ENCODE data around the gene POTEJ. TPM values are rescaled to one million over a fixed set of nuclear protein-coding genes. Genes with fewer than 3 reads are reported as not detected.
"Not testable (repeated sequence)": the region's sequence is repeated elsewhere in the genome, so short reads cannot be mapped to it uniquely, and the experiment has no call there.

Gene POTEJ
- total RNA-seq (not detected), polyA plus RNA-seq (not detected)

DNA sequence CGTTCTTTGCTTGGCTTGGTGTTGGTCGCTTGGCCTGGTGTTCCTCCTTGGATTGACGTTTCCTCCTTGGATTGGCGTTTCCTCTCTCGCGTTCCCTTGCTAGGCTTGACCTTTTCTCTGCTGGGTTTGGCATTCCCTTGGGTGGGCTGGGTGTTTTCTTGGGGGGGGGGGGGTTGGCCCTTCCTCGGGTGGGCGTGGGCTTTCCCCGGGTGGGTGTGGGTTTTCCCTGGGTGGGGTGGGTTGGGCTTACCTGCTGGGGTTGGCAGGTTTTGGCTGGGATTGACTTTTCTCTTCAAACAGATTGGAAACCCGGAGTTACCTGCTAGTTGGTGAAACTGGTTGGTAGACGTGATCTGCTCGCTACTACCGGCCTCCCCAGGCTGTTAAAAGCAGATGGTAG is at the start of gene POTEJ:
Gene POTEJ (plus strand): TSS at position 301 of the 400 bp plus-strand sequence. CDS start 93 bp downstream, at position 394.
- WGBS = 86% methylated on average over 3 of the region's 13 CpGs
- not testable (repeated sequence) for H3K9me3 ChIP-seq (ENCODE audit: control insufficient read depth in 4 of 4, low read length in 3 of 4); H3K27me3 ChIP-seq (ENCODE audit: control insufficient read depth in 4 of 4, insufficient read depth in 4 of 4, low read length in 3 of 4)

DNA sequence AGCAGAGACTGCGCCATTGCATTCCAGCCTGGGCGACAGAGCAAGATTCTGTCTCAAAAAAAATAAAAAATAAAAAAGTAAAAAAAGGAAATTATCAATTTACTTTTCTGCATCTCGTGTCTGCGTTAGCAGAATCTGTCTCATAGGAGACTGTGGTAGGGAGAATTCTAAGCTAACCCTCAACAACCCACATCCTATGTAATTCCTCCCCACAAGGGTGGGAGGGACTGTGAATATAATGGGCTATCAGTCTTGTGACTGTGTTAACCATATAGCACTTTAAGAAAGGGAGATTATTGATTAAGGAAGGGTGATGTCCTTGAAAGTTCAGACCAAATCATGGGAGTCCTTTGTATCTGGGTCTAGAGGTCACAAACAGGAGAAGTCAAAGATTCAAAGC is 45.1 kb upstream of the POTEJ start:
- H3K9me3 ChIP-seq (ENCODE audit: control insufficient read depth in 4 of 4, low read length in 3 of 4); H3K27ac ChIP-seq (ENCODE audit: low read depth in 1 of 2, low read length in 2 of 2); H3K4me3 ChIP-seq (ENCODE audit: low read depth in 1 of 3, low read length in 3 of 3); DNase-seq (ENCODE audit: low spot score); H3K4me1 ChIP-seq (ENCODE audit: control insufficient read depth in 4 of 4, insufficient read depth in 4 of 4, low read length in 3 of 4); H3K27me3 ChIP-seq (ENCODE audit: control insufficient read depth in 4 of 4, insufficient read depth in 4 of 4, low read length in 3 of 4); H3K9ac ChIP-seq (ENCODE audit: low read depth in 1 of 2, low read length in 2 of 2); H3K36me3 ChIP-seq (ENCODE audit: control insufficient read depth in 4 of 4, insufficient read depth in 3 of 4, low read depth in 1 of 4, low read length in 3 of 4): not testable (repeated sequence)
- WGBS = no CpG with 5 or more reads among the region's 4 CpGs

More for the DNA sequence above, at the start of gene POTEJ:
- not testable (repeated sequence) for H3K4me3 ChIP-seq (ENCODE audit: low read depth in 1 of 3, low read length in 3 of 3); H3K36me3 ChIP-seq (ENCODE audit: control insufficient read depth in 4 of 4, insufficient read depth in 3 of 4, low read depth in 1 of 4, low read length in 3 of 4); H3K9ac ChIP-seq (ENCODE audit: low read depth in 1 of 2, low read length in 2 of 2); H3K27ac ChIP-seq (ENCODE audit: low read depth in 1 of 2, low read length in 2 of 2); H3K4me1 ChIP-seq (ENCODE audit: control insufficient read depth in 4 of 4, insufficient read depth in 4 of 4, low read length in 3 of 4); DNase-seq (ENCODE audit: low spot score)

DNA sequence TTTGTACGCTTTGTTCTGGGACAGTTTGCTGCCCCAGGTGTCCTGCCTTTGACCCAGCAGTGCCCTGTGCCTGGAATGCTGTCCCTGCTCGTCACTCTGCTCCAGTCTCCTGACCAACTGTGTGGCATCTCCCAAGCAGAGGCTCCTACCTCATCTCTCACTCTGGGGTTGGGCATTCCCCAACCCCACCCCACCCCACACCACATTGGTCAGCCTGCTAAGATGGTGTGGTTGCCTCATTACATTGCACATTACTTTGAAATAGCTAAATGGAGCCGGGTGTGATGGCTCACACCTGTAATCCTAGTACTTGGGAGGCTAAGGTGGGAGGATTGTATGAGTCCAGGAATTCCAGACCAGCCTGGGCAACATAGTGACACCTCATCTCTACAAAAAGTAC is 39.3 kb upstream of the POTEJ start:
- not testable (repeated sequence) for H3K36me3 ChIP-seq (ENCODE audit: control insufficient read depth in 4 of 4, insufficient read depth in 3 of 4, low read depth in 1 of 4, low read length in 3 of 4); H3K4me1 ChIP-seq (ENCODE audit: control insufficient read depth in 4 of 4, insufficient read depth in 4 of 4, low read length in 3 of 4); H3K27ac ChIP-seq (ENCODE audit: low read depth in 1 of 2, low read length in 2 of 2); H3K4me3 ChIP-seq (ENCODE audit: low read depth in 1 of 3, low read length in 3 of 3); H3K9me3 ChIP-seq (ENCODE audit: control insufficient read depth in 4 of 4, low read length in 3 of 4); H3K9ac ChIP-seq (ENCODE audit: low read depth in 1 of 2, low read length in 2 of 2); DNase-seq (ENCODE audit: low spot score); H3K27me3 ChIP-seq (ENCODE audit: control insufficient read depth in 4 of 4, insufficient read depth in 4 of 4, low read length in 3 of 4)
- no CpG with 5 or more reads among the region's 3 CpGs for WGBS

DNA sequence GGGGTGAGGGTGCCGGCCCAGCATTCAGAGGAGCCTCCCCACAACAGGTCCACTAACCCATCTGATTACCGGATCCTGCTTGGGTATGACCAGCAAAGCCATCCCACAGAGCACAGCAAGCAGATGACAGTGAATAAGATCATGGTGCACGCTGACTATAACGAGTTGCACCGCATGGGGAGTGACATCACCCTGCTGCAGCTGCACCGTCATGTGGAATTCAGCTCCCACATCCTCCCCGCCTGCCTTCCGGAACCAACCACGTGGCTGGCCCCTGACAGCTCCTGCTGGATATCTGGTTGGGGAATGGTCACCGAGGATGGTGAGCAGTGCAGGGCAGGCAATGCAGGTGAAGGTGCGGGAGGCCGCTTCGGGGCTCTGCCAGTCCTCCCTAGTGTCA is 37.0 kb upstream of the POTEJ start:
- H3K27ac ChIP-seq (ENCODE audit: low read depth in 1 of 2, low read length in 2 of 2); H3K9me3 ChIP-seq (ENCODE audit: control insufficient read depth in 4 of 4, low read length in 3 of 4); H3K27me3 ChIP-seq (ENCODE audit: control insufficient read depth in 4 of 4, insufficient read depth in 4 of 4, low read length in 3 of 4); H3K4me3 ChIP-seq (ENCODE audit: low read depth in 1 of 3, low read length in 3 of 3); DNase-seq (ENCODE audit: low spot score); H3K36me3 ChIP-seq (ENCODE audit: control insufficient read depth in 4 of 4, insufficient read depth in 3 of 4, low read depth in 1 of 4, low read length in 3 of 4); H3K9ac ChIP-seq (ENCODE audit: low read depth in 1 of 2, low read length in 2 of 2); H3K4me1 ChIP-seq (ENCODE audit: control insufficient read depth in 4 of 4, insufficient read depth in 4 of 4, low read length in 3 of 4): not testable (repeated sequence)
- 91% methylated on average over 7 of the region's 13 CpGs for WGBS

GRCh38 chr2:130576209-130576784 is 34.9 kb upstream of the POTEJ start:
- not testable (repeated sequence) for DNase-seq (ENCODE audit: low spot score); H3K9me3 ChIP-seq (ENCODE audit: control insufficient read depth in 4 of 4, low read length in 3 of 4); H3K27ac ChIP-seq (ENCODE audit: low read depth in 1 of 2, low read length in 2 of 2); H3K36me3 ChIP-seq (ENCODE audit: control insufficient read depth in 4 of 4, insufficient read depth in 3 of 4, low read depth in 1 of 4, low read length in 3 of 4); H3K4me1 ChIP-seq (ENCODE audit: control insufficient read depth in 4 of 4, insufficient read depth in 4 of 4, low read length in 3 of 4); H3K27me3 ChIP-seq (ENCODE audit: control insufficient read depth in 4 of 4, insufficient read depth in 4 of 4, low read length in 3 of 4); H3K9ac ChIP-seq (ENCODE audit: low read depth in 1 of 2, low read length in 2 of 2); H3K4me3 ChIP-seq (ENCODE audit: low read depth in 1 of 3, low read length in 3 of 3)
- WGBS = no CpG with 5 or more reads among the region's 8 CpGs

GRCh38 chr2:130577559-130577958 is 33.7 kb upstream of the POTEJ start:
- H3K36me3 ChIP-seq (ENCODE audit: control insufficient read depth in 4 of 4, insufficient read depth in 3 of 4, low read depth in 1 of 4, low read length in 3 of 4); H3K27ac ChIP-seq (ENCODE audit: low read depth in 1 of 2, low read length in 2 of 2); DNase-seq (ENCODE audit: low spot score); H3K9me3 ChIP-seq (ENCODE audit: control insufficient read depth in 4 of 4, low read length in 3 of 4); H3K9ac ChIP-seq (ENCODE audit: low read depth in 1 of 2, low read length in 2 of 2); H3K4me3 ChIP-seq (ENCODE audit: low read depth in 1 of 3, low read length in 3 of 3); H3K27me3 ChIP-seq (ENCODE audit: control insufficient read depth in 4 of 4, insufficient read depth in 4 of 4, low read length in 3 of 4); H3K4me1 ChIP-seq (ENCODE audit: control insufficient read depth in 4 of 4, insufficient read depth in 4 of 4, low read length in 3 of 4): not testable (repeated sequence)
- WGBS = no CpG with 5 or more reads among the region's 4 CpGs

DNA sequence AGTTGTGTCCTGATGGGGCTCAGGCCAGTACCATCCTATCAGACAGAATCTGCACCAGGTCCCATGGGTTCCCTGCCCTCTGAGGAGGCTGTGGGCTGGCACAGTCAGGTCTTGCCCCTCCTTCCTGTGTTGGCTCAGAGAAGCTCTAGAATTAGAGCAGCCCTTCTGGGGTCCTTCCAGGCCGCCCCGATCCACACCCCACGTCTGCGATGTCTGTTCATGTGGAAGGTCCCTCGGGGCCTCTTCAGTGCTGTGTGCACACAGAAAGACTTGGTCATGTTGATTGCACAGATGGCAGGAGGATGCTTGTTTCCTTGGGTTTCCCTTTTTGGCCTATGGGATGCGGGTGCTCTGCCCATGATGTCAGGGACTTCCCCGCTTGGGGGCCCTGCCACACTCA is 32.1 kb upstream of the POTEJ start:
- H3K4me3 ChIP-seq (ENCODE audit: low read depth in 1 of 3, low read length in 3 of 3); DNase-seq (ENCODE audit: low spot score); H3K27ac ChIP-seq (ENCODE audit: low read depth in 1 of 2, low read length in 2 of 2); H3K36me3 ChIP-seq (ENCODE audit: control insufficient read depth in 4 of 4, insufficient read depth in 3 of 4, low read depth in 1 of 4, low read length in 3 of 4); H3K4me1 ChIP-seq (ENCODE audit: control insufficient read depth in 4 of 4, insufficient read depth in 4 of 4, low read length in 3 of 4); H3K27me3 ChIP-seq (ENCODE audit: control insufficient read depth in 4 of 4, insufficient read depth in 4 of 4, low read length in 3 of 4); H3K9me3 ChIP-seq (ENCODE audit: control insufficient read depth in 4 of 4, low read length in 3 of 4); H3K9ac ChIP-seq (ENCODE audit: low read depth in 1 of 2, low read length in 2 of 2): not testable (repeated sequence)
- WGBS = 91% methylated on average over 5 of the region's 7 CpGs

GRCh38 chr2:130581491-130581890 is 29.7 kb upstream of the POTEJ start:
- H3K9ac ChIP-seq (ENCODE audit: low read depth in 1 of 2, low read length in 2 of 2); H3K9me3 ChIP-seq (ENCODE audit: control insufficient read depth in 4 of 4, low read length in 3 of 4); H3K27ac ChIP-seq (ENCODE audit: low read depth in 1 of 2, low read length in 2 of 2); H3K36me3 ChIP-seq (ENCODE audit: control insufficient read depth in 4 of 4, insufficient read depth in 3 of 4, low read depth in 1 of 4, low read length in 3 of 4); H3K27me3 ChIP-seq (ENCODE audit: control insufficient read depth in 4 of 4, insufficient read depth in 4 of 4, low read length in 3 of 4); DNase-seq (ENCODE audit: low spot score); H3K4me1 ChIP-seq (ENCODE audit: control insufficient read depth in 4 of 4, insufficient read depth in 4 of 4, low read length in 3 of 4); H3K4me3 ChIP-seq (ENCODE audit: low read depth in 1 of 3, low read length in 3 of 3): not testable (repeated sequence)
- WGBS = 88% methylated on average over 6 of the region's 7 CpGs

DNA sequence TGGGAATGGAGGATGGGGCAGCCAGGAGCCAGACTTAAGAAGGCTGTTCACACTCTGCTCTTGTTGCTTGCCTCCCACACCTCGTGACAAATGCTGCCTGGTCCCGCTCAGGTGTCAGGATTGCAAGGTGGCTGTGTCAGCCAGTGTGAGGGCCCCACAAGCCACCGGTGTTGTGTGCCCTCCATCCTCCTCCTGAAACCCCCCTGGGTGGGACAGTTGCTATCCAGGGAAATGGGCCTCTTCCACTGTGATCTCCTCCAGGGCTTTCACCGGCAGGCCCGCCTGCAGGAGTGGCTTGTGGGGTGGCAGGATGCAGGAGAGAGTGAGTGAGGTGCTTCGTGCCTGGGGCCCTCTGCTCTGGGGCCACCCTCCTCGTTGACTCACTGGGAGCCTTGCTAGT is 28.3 kb upstream of the POTEJ start:
- not testable (repeated sequence) for DNase-seq (ENCODE audit: low spot score); H3K27ac ChIP-seq (ENCODE audit: low read depth in 1 of 2, low read length in 2 of 2); H3K36me3 ChIP-seq (ENCODE audit: control insufficient read depth in 4 of 4, insufficient read depth in 3 of 4, low read depth in 1 of 4, low read length in 3 of 4); H3K27me3 ChIP-seq (ENCODE audit: control insufficient read depth in 4 of 4, insufficient read depth in 4 of 4, low read length in 3 of 4); H3K4me1 ChIP-seq (ENCODE audit: control insufficient read depth in 4 of 4, insufficient read depth in 4 of 4, low read length in 3 of 4); H3K9ac ChIP-seq (ENCODE audit: low read depth in 1 of 2, low read length in 2 of 2); H3K4me3 ChIP-seq (ENCODE audit: low read depth in 1 of 3, low read length in 3 of 3); H3K9me3 ChIP-seq (ENCODE audit: control insufficient read depth in 4 of 4, low read length in 3 of 4)
- WGBS = 80% methylated on average over 3 of the region's 7 CpGs

Data from liver (tissue), 9 donors.